ENCODE data around the gene SDF4.

The SDF4 gene

DNA sequence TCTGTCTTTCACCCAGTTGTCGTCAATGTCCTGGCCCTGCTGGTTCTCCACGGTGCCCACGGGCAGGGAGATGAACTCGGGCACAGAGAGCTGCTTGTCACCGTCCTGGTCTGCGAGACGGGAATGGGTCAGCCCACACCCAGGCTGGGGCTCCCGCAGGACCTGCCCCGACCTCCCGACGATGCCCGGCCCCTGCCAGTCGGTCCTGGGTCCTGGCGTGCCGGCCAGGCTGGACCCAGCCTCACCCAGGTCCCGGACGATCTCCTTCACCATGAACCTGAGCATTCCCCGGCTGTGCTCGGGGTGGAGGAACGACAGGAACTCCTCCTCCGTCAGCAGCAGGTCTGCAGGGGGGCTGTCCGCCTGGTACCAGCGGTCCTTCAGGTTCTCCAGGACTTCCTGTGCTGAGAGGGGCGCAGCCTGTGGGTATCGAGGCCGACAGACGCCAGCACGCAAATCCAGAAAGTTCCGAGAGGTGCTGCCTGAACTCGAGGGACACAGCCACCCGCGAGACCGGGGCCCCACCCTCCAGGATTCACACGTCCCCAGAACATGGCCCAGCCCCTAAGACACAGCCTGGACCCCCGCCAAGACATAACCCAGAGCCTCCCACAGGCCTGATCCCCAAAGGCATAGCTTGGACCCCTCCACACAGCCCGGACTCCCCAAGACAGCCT, 13.1 kb downstream of the SDF4 start:
- no peak overlapping the region for H3K4me3 ChIP-seq (ENCODE audit: control insufficient read depth, low read depth, low read length)
- no peak for TF ChIP-seq CTCF (conservative IDR thresholded peaks at IDR 0.05; ENCODE audit: control insufficient read depth, insufficient read depth, low read depth, low read length)
- DNase-seq (ENCODE audit: low read depth), result no peak

DNA sequence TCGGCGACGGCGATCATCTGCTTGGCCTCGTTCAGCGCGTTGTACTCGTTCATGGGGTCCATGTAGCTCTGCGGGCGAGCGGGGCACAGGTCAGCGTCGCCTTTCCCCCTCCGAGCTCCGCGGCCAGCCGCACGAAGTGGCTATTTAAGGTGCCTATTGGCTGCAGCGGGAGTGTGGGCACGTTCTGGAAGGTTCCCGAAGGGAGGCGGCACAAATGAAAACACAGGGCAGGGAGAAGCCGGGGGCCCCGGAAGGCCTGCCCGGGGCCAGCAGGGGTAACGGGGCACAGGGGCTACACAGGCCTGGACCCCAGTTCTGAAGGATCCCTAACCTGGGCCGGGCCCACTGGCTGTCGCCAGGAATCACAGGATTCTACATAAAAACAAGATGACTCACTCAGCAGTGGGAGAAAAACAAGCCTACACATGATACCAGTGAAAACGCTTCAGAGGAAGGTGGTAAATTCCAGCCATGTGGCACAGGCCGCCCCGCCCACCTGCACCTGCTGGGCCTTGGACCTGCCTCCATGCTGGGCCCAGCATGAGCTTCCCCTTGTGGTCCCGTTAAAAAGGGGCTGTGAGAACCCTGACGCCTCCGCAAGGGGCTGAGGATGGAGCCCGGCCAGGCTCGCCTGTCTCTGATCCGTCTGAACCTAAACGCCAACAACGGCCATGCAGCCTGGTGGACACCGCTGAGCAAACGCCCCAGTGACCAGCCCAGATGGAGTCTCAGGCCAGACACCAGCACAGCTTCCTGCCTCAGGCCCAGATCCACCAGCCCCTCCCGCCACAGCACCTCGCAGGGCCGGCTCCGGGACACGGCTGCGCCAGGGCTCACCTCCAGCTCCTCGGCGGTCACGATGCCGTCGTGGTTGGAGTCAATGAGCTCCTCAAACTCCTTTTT, 13.9 kb downstream of the SDF4 start:
- peak; percentile 32 for DNase-seq (ENCODE audit: low read depth)
- no peak overlapping the region for H3K4me3 ChIP-seq (ENCODE audit: control insufficient read depth, low read depth, low read length)
- TF ChIP-seq CTCF (conservative IDR thresholded peaks at IDR 0.05; ENCODE audit: control insufficient read depth, insufficient read depth, low read depth, low read length), result no peak

GRCh38 chr1:1216770-1217620, 14.8 kb downstream of the SDF4 start:
- no peak for TF ChIP-seq CTCF (conservative IDR thresholded peaks at IDR 0.05; ENCODE audit: control insufficient read depth, insufficient read depth, low read depth, low read length)
- DNase-seq (ENCODE audit: low read depth), result no peak
- no peak overlapping the region for H3K4me3 ChIP-seq (ENCODE audit: control insufficient read depth, low read depth, low read length)

DNA sequence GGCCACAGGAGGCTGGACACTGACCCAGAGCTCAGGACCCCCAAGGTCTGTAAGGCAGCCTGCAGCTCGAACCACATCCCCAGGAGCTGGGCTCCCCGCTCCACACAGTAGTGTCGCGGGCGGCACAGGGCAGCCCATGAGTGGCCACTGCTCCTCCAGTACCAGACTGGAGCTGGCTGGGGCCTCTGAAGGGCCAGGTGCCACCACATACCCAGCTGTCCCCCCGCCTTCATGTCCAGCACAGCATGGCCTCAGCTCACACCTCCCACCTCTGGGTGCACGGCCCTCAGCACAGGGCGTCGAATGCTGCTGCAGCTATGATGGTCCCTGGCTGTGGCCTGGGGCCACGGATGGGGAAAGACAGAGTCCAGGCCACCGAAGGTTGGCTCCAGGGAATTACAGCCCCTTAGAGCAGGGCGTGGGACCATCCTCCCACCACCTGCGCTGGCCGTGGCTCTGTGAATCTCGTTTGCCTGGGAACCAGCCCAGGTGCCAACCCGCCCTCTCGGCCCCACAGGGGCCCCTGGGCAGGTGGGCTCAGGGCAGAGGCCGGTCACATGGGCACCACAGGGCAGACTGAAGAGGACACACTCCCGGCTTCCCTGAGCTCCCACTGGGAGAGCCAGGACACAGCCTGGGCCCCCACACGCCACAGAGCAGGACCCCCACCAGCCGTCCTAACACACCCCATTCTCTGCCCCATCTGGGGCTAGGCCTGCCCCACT, 15.8 kb downstream of the SDF4 start:
- no peak overlapping the region for H3K4me3 ChIP-seq (ENCODE audit: control insufficient read depth, low read depth, low read length)
- DNase-seq (ENCODE audit: low read depth), result no peak
- no peak for TF ChIP-seq CTCF (conservative IDR thresholded peaks at IDR 0.05; ENCODE audit: control insufficient read depth, insufficient read depth, low read depth, low read length)

- H3K4me3 ChIP-seq (ENCODE audit: control insufficient read depth, low read depth, low read length), result no peak overlapping the region
- DNase-seq (ENCODE audit: low read depth), result no peak
- TF ChIP-seq CTCF (conservative IDR thresholded peaks at IDR 0.05; ENCODE audit: control insufficient read depth, insufficient read depth, low read depth, low read length), result no peak
Measured at GRCh38 chr1:1215080-1215676, 16.6 kb downstream of the SDF4 start.
